HepG2 (cell line): Measurements from ENCODE around the gene PSEN2. TPM values are rescaled to one million over a fixed set of nuclear protein-coding genes. Genes with fewer than 3 reads are reported as not detected.
A peak's percentile ranks its signal among the peaks of the same experiment; 100 is the strongest.

Source experiments
- ASH2L ChIP-seq: fragments of 300-600, 200-600 bp; sonication (generic); IDR thresholded peaks from 2 replicates; pipeline ENCODE4 v1.7.0; 2017; ENCODE audit warnings: low read depth, mild to moderate bottlenecking, moderate library complexity, mixed read lengths, low read length; ENCODE audit not compliant: insufficient read length
- BCL6 ChIP-seq: IDR thresholded peaks from 2 replicates; pipeline ENCODE4 v1.6.1; 2016; ENCODE audit warnings: missing genetic modification reagents, missing compliant biosample characterization
- BORCS8-MEF2B ChIP-seq: sonication (generic); formaldehyde crosslinking; IDR thresholded peaks from 2 replicates; pipeline ENCODE4 v1.8.0; 2022; ENCODE audit warnings: mild to moderate bottlenecking, missing genetic modification reagents
- EP300 ChIP-seq, 3 experiments: sonication (generic) in 1 of 3; formaldehyde crosslinking in 1 of 3; IDR thresholded peaks; 2 replicates each; pipeline versions ENCODE4 v1.5.1 to v1.6.1; 2011 to 2020; ENCODE audit warnings: low read depth in 2 of 3, low read length in 2 of 3, borderline replicate concordance in 1 of 3, improper control_type of control experiment in 1 of 3, mild to moderate bottlenecking in 1 of 3, missing genetic modification reagents in 1 of 3, moderate library complexity in 1 of 3
- FOXP1 ChIP-seq, 2 experiments: fragments of 450-650 bp in 1 of 2; IDR thresholded peaks; 2 replicates each; pipeline ENCODE4 v1.6.1; 2017 to 2018; ENCODE audit warnings: antibody characterized with exemption in 1 of 2
- HMG20A ChIP-seq: IDR thresholded peaks from 2 replicates; pipeline ENCODE4 v1.6.1; 2016; ENCODE audit warnings: borderline replicate concordance
- HOXD1 ChIP-seq: sonication (generic); formaldehyde crosslinking; IDR thresholded peaks from 2 replicates; pipeline ENCODE4 v1.5.0; 2020; ENCODE audit warnings: missing genetic modification reagents
- KDM6A ChIP-seq: IDR thresholded peaks from 2 replicates; pipeline ENCODE4 v1.6.1; 2016; ENCODE audit warnings: low read depth
- KLF9 ChIP-seq: IDR thresholded peaks from 2 replicates; pipeline ENCODE4 v1.6.1; 2016; ENCODE audit warnings: low read depth
- LRRFIP1 ChIP-seq: sonication (generic); formaldehyde crosslinking; conservative IDR thresholded peaks from 2 replicates; pipeline ENCODE4 v1.4.0; 2020; ENCODE audit warnings: missing genetic modification reagents
- MTA3 ChIP-seq: sonication (generic); formaldehyde crosslinking; IDR thresholded peaks from 2 replicates; pipeline ENCODE4 v1.4.0; 2020; ENCODE audit warnings: missing genetic modification reagents
- PAWR ChIP-seq: sonication (generic); formaldehyde crosslinking; IDR thresholded peaks from 2 replicates; pipeline ENCODE4 v1.4.0; 2020; ENCODE audit warnings: missing genetic modification reagents, mild to moderate bottlenecking, borderline replicate concordance
- RFXAP ChIP-seq: sonication (generic); formaldehyde crosslinking; IDR thresholded peaks from 2 replicates; pipeline ENCODE4 v1.4.0; 2020; ENCODE audit warnings: missing genetic modification reagents, borderline replicate concordance
- SMAD3 ChIP-seq: sonication (generic); formaldehyde crosslinking; IDR thresholded peaks from 2 replicates; pipeline ENCODE4 v1.4.0; 2020; ENCODE audit warnings: missing genetic modification reagents
- SMARCE1 ChIP-seq: fragments of 450-650 bp; IDR thresholded peaks from 2 replicates; pipeline ENCODE4 v1.6.1; 2017; ENCODE audit warnings: borderline replicate concordance
- TBX2 ChIP-seq: sonication (generic); formaldehyde crosslinking; IDR thresholded peaks from 2 replicates; pipeline ENCODE4 v1.5.0; 2020; ENCODE audit warnings: missing genetic modification reagents, mild to moderate bottlenecking, borderline replicate concordance
- XBP1 ChIP-seq: sonication (generic); formaldehyde crosslinking; IDR thresholded peaks from 2 replicates; pipeline ENCODE4 v1.5.0; 2020; ENCODE audit warnings: missing genetic modification reagents
- ZFP90 ChIP-seq: sonication (generic); formaldehyde crosslinking; IDR thresholded peaks from 2 replicates; pipeline ENCODE4 v1.8.0; 2022; ENCODE audit warnings: missing genetic modification reagents, mild to moderate bottlenecking, inconsistent platforms, borderline replicate concordance
- ZKSCAN1 ChIP-seq: fragments of 150-350 bp; IDR thresholded peaks from 2 replicates; pipeline ENCODE4 v1.6.1; 2014; ENCODE audit warnings: low read length
- ZNF232 ChIP-seq: sonication (generic); formaldehyde crosslinking; IDR thresholded peaks from 2 replicates; pipeline ENCODE4 v1.4.0; 2020; ENCODE audit warnings: missing genetic modification reagents, borderline replicate concordance
- ZNF24 ChIP-seq: fragments of 450-650 bp; IDR thresholded peaks from 2 replicates; pipeline ENCODE4 v1.6.1; 2017; ENCODE audit warnings: antibody characterized with exemption, mild to moderate bottlenecking
- ZNF33A ChIP-seq: sonication (generic); formaldehyde crosslinking; IDR thresholded peaks from 2 replicates; pipeline ENCODE4 v1.5.1; 2020; ENCODE audit warnings: missing genetic modification reagents, mild to moderate bottlenecking, moderate library complexity, borderline replicate concordance
- ZNF343 ChIP-seq: sonication (generic); formaldehyde crosslinking; IDR thresholded peaks from 2 replicates; pipeline ENCODE4 v1.4.0; 2020; ENCODE audit warnings: mild to moderate bottlenecking, missing genetic modification reagents
- ZNF549 ChIP-seq: sonication (generic); formaldehyde crosslinking; IDR thresholded peaks from 2 replicates; pipeline ENCODE4 v1.5.0; 2020; ENCODE audit warnings: missing genetic modification reagents
- ZNF570 ChIP-seq: sonication (generic); formaldehyde crosslinking; IDR thresholded peaks from 2 replicates; pipeline ENCODE4 v1.4.0; 2020; ENCODE audit warnings: mild to moderate bottlenecking, missing genetic modification reagents, borderline replicate concordance
- ZNF580 ChIP-seq: IDR thresholded peaks from 2 replicates; pipeline ENCODE4 v1.6.1; 2016; ENCODE audit warnings: low read depth, borderline replicate concordance
- ZNF614 ChIP-seq: IDR thresholded peaks from 2 replicates; pipeline ENCODE4 v1.6.1; 2018; ENCODE audit warnings: missing biosample characterization, missing genetic modification reagents, inconsistent platforms, borderline replicate concordance
- ZNF709 ChIP-seq: sonication (generic); formaldehyde crosslinking; IDR thresholded peaks from 2 replicates; pipeline ENCODE4 v1.5.0; 2020; ENCODE audit warnings: mild to moderate bottlenecking, missing genetic modification reagents
- ZNF713 ChIP-seq: sonication (generic); formaldehyde crosslinking; IDR thresholded peaks from 2 replicates; pipeline ENCODE4 v1.4.0; 2020; ENCODE audit warnings: mild to moderate bottlenecking, missing genetic modification reagents
- ZNF749 ChIP-seq: sonication (generic); formaldehyde crosslinking; IDR thresholded peaks from 2 replicates; pipeline ENCODE4 v1.8.0; 2022; ENCODE audit warnings: mild to moderate bottlenecking, missing genetic modification reagents, moderate library complexity, borderline replicate concordance
- ZNF768 ChIP-seq: sonication (generic); formaldehyde crosslinking; IDR thresholded peaks from 2 replicates; pipeline ENCODE4 v1.4.0; 2020; ENCODE audit warnings: missing genetic modification reagents
- polyA plus RNA-seq, 8 experiments: library from polyadenylated mRNA; depleted of rRNA in 3 of 8; stranded (reverse) in 7 of 8; unstranded in 1 of 8; fragments of >200 nt; fragmentation: Illumina TruSeq in 4 of 8; extraction: Trizol in 4 of 8; gene quantifications; 2 replicates each; pipeline versions ENCODE4 v1.2.1 to v1.2.3, GENCODE V29; 2011 to 2016; ENCODE audit warnings: low read depth in 4 of 8, missing spikeins in 1 of 8, mixed read lengths in 1 of 8; ENCODE audit not compliant: insufficient read depth in 1 of 8
- total RNA-seq, 5 experiments: library from RNA; depleted of rRNA; stranded (reverse); fragments of >200 nt; fragmentation: Illumina TruSeq; extraction: Trizol; gene quantifications; 2 replicates each; pipeline ENCODE4 v1.2.3, GENCODE V29; 2016; ENCODE audit warnings: low read depth in 1 of 5

PSEN2 gene
- total and polyA plus RNA-seq, 2 of the 13 experiments (the other 11 are each of a cell fraction or from before 2014, with no cell fraction given) = 5.9 to 13.1 TPM

- TF ChIP-seq ASH2L (no peak), ZNF749 (CRISPR knock-in tag) (no peak), EP300 (IDR thresholded peaks at IDR 0.05; ENCODE audit: low read depth in 2 of 2, low read length in 2 of 2) (peak in 1 of 2 experiments; percentile 77; a peak in 1 of 4 replicates), EP300 (CRISPR knock-in tag; IDR thresholded peaks at IDR 0.05; ENCODE audit: borderline replicate concordance) (no peak; the same call in 1 of the 2 replicates), HMG20A (CRISPR knock-in tag) (no peak; the same call in 1 of the 2 replicates), ZFP90 (no peak), MTA3 (CRISPR knock-in tag) (no peak), BCL6 (CRISPR knock-in tag) (peak; percentile 47; the same call in 1 of the 2 replicates), ZNF343 (CRISPR knock-in tag) (no peak), HOXD1 (no peak), XBP1 (no peak), ZNF709 (CRISPR knock-in tag) (no peak), ZNF24 (no peak), BORCS8-MEF2B (CRISPR knock-in tag) (no peak; the same call in 1 of the 2 replicates), TBX2 (CRISPR knock-in tag) (peak; percentile 57; the same call in 1 of the 2 replicates), SMAD3 (peak; percentile 57; the same call in 1 of the 2 replicates), ZNF614 (CRISPR knock-in tag) (peak; percentile 90), SMARCE1 (no peak), ZNF580 (CRISPR knock-in tag) (no peak), ZNF549 (CRISPR knock-in tag) (no peak), LRRFIP1 (CRISPR knock-in tag) (no peak), PAWR (no peak), ZNF570 (CRISPR knock-in tag) (no peak), ZNF33A (no peak), ZNF713 (CRISPR knock-in tag) (no peak), ZKSCAN1 (no peak), FOXP1 (IDR thresholded peaks at IDR 0.05) (no peak), FOXP1 (CRISPR knock-in tag; IDR thresholded peaks at IDR 0.05) (peak; percentile 66; the same call in 1 of the 2 replicates), KDM6A (CRISPR knock-in tag) (0 out of 2 replicates have a peak, but pooled peaks have one; percentile 16), ZNF768 (CRISPR knock-in tag) (no peak), KLF9 (CRISPR knock-in tag) (0 out of 2 replicates have a peak, but pooled peaks have one; percentile 43), ZNF232 (no peak), RFXAP (CRISPR knock-in tag) (no peak; the same call in 1 of the 2 replicates)
Measured at GRCh38 chr1:226920446-226920894, 50.1 kb downstream of the PSEN2 start (continued).
